ENCODE results near the gene C10orf62.

The C10orf62 gene

GRCh38 chr10:97587183-97587582 is 2.3 kb upstream of the C10orf62 start:
- TF ChIP-seq REST (IDR thresholded peaks at IDR 0.05; ENCODE audit: insufficient replicate concordance, low read depth) (no peak), GABPA (IDR thresholded peaks at IDR 0.05; ENCODE audit: low read depth) (no peak), POLR2AphosphoS5 (IDR thresholded peaks at IDR 0.05; ENCODE audit: low read depth) (no peak), CTCF (IDR thresholded peaks at IDR 0.05; ENCODE audit: insufficient read depth, low read length) (no peak), SPI1 (IDR thresholded peaks at IDR 0.05; ENCODE audit: borderline replicate concordance, low read depth) (no peak)
- no peak for DNase-seq (ENCODE audit: low read depth in 1 of 2, low spot score in 1 of 2)
- Histone ChIP-seq H3K4me3 (replicated peaks; ENCODE audit: insufficient read depth, low read length) (no peak overlapping the region), H3K27ac (replicated peaks) (no peak overlapping the region), H3K27me3 (ENCODE audit: insufficient read depth, poor library complexity, severe bottlenecking) (no peaks in the 10 kb centered on the region)

GRCh38 chr10:97590082-97590747 is 694 bp downstream of the C10orf62 start:
- no peak overlapping the region for H3K27ac ChIP-seq (replicated peaks)
- no peak for DNase-seq (ENCODE audit: low read depth in 1 of 2, low spot score in 1 of 2)
- TF ChIP-seq REST (IDR thresholded peaks at IDR 0.05; ENCODE audit: insufficient replicate concordance, low read depth) (no peak), GABPA (IDR thresholded peaks at IDR 0.05; ENCODE audit: low read depth) (no peak), POLR2AphosphoS5 (IDR thresholded peaks at IDR 0.05; ENCODE audit: low read depth) (no peak), SPI1 (IDR thresholded peaks at IDR 0.05; ENCODE audit: borderline replicate concordance, low read depth) (no peak), CTCF (IDR thresholded peaks at IDR 0.05; ENCODE audit: insufficient read depth, low read length) (no peak)
- H3K4me3 ChIP-seq (replicated peaks; ENCODE audit: insufficient read depth, low read length), result no peak overlapping the region
- H3K27me3 ChIP-seq (ENCODE audit: insufficient read depth, poor library complexity, severe bottlenecking), result no peaks in the 10 kb centered on the region

- TF ChIP-seq CTCF (IDR thresholded peaks at IDR 0.05; ENCODE audit: insufficient read depth, low read length) (no peak), REST (IDR thresholded peaks at IDR 0.05; ENCODE audit: insufficient replicate concordance, low read depth) (no peak), POLR2AphosphoS5 (IDR thresholded peaks at IDR 0.05; ENCODE audit: low read depth) (no peak), GABPA (IDR thresholded peaks at IDR 0.05; ENCODE audit: low read depth) (no peak)
Observed at GRCh38 chr10:97590748-97591495, 1.4 kb downstream of the C10orf62 start.

More at GRCh38 chr10:97590748-97591495, 1.4 kb downstream of the C10orf62 start:
- Histone ChIP-seq H3K27me3 (ENCODE audit: insufficient read depth, poor library complexity, severe bottlenecking) (no peaks in the 10 kb centered on the region), H3K4me3 (replicated peaks; ENCODE audit: insufficient read depth, low read length) (no peak overlapping the region), H3K27ac (replicated peaks) (no peak overlapping the region)
- DNase-seq (ENCODE audit: low read depth in 1 of 2, low spot score in 1 of 2), result no peak
